ELR (cell line): ENCODE data around the gene C1QTNF3.
"Not testable (repeated sequence)": the region's sequence is repeated elsewhere in the genome, so short reads cannot be mapped to it uniquely, and the experiment has no call there.

Experiments used
- DNase-seq: peaks from one replicate; pipeline ENCODE4 v3.0.0-alpha.2; 2015; ENCODE audit warnings: low read depth

Gene C1QTNF3

DNA sequence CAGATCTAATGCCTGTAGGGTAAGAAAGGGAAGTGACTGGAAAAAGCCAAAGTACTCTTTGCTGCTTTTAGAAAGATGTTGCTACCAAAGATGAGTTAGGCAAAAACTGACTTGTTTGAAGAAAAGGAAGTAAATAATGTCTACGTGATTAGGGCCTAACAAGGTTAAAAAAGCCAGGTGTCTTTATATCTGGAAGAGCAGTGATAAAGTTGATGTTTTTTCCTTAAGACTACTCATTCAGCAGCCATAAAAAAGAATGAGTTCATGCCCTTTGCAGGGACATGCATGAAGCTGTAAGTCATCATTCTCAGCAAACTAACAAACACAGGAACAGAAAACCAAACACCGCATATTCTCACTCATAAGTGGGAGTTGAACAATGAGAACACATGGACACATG, 21.7 kb downstream of the C1QTNF3 start:
- no peak for DNase-seq

- no peak for DNase-seq
These were observed 22.3 kb downstream of the C1QTNF3 start for GRCh38 chr5:34020726-34021125.

DNA sequence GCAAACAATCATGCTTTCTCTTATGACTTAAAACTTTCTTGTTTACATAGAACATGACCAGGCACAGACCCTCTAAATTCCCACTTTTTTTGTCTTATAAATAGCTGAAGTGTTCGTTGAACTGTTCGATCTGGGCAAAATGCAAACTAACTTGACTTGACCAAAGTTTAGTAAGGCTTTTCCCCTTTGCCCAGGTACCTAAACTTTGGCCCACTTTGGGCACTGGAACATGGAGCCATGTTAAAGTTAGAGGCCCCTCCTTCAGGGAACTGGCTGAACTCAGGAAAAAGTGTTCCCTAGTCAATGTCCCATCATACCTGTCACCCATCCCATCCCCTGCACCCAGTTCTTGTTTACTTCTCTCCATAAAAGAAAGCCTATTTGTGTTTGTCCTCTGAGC, 25.8 kb downstream of the C1QTNF3 start:
- DNase-seq = no peak

DNA sequence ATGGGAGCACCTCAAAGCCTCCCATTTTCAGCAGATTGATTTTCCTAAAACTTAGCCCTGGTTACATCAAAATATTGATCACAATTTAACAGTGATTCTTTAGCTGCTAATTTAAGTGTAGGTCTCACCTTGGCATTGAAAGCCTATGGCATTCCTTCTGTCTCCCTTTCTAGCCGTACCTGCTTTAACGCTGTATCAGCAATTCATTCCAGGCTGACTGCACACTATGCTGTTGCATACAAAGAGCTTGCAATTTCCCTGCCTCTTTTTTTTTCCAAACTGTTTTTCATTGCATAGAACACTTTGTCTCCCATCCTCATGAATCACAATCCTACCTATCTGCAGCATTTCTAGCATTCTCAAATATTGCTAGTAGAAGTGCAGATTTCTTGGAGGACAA, 26.3 kb downstream of the C1QTNF3 start:
- no peak for DNase-seq

GRCh38 chr5:34016222-34016621, 26.8 kb downstream of the C1QTNF3 start:
- DNase-seq = no peak

DNA sequence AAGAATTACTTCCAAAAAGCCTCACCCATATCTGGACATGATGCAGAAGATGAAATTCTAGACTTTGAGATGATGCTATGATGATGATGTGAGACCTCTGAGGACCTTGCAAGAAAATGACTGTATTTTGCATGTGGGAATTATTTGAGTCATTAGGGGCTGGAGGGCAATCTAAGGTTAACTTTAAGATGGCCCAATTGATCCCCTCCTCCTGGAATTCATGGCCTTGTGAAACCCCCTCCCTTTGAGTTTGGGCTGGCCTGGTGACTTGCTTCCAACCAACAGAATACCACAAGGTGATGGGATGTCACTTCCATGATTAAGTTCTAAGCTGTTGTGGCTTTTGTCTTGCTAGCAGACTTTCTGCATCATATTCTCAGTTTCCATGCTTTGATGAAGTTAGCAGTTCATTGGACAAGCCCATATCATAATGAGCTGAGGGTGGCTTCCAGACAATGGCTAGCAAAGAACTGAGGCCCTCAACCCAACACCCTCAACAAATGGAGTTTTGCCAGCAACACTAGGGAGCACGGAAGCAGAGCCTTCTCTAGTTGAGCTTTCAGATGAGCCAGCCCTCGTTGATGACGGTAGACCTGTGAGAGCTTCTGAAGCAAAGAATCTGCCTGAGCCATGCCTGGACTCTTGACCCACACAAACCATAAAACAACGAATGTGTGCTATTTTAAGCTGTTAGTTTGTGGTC, 27.7 kb downstream of the C1QTNF3 start:
- DNase-seq = no peak

GRCh38 chr5:34014626-34015025, 28.4 kb downstream of the C1QTNF3 start:
- no peak for DNase-seq

DNA sequence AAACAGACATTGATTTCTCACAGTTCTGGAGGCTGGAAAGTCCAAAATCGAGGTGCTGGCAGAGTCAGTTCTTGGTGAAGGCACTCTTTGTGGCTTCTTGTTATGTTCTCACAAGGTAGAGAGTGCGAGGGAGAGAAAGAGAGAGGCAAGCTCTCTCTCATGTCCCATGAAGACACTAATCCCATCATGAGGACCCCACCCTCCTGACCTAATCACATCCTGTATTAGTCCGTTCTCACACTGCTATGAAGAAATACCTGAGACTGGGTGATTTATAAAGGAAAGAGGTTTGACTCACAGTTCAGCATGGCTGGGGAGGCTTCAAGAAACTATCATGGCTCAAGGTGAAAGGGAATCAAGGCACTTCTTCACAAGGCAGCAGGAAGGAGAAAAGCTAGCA, 29.5 kb downstream of the C1QTNF3 start:
- no peak for DNase-seq

DNA sequence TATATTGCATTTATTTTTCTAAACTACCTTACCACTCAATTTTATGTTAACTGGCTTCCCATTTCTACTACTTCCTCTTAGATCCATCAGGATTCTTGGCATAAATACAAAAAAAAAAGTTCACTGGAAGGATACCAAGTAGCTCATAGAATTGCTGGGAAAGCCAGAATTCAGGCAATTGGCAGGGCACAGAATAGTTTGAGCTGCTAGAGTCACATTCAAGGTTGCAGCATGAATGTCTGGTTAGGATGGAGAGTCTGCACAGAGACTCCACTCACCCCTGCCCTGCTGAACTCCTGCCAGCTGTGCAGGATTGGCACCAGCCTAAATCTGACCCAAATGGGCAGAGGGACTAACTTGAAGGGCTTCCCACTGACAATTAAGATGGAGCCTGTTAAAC, 30.2 kb downstream of the C1QTNF3 start:
- DNase-seq = no peak

DNA sequence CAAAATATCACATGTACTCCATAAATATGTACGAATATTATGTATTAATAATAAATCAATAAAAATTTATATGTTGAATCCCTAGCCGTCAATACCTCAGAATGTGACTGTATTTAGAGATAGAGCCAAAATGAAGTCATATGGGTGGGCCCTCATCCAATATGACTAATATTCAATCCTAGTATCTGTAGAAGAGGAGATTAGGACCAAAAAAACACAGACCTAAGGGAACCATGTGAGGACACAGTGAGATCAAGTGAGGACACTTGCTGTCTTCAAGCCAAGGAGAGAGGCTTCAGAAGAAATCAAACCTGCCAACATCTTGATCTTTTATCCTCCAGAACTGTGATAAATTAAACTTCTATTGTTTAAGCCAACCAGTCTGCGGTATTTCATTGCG, 31.5 kb downstream of the C1QTNF3 start:
- no peak for DNase-seq

DNA sequence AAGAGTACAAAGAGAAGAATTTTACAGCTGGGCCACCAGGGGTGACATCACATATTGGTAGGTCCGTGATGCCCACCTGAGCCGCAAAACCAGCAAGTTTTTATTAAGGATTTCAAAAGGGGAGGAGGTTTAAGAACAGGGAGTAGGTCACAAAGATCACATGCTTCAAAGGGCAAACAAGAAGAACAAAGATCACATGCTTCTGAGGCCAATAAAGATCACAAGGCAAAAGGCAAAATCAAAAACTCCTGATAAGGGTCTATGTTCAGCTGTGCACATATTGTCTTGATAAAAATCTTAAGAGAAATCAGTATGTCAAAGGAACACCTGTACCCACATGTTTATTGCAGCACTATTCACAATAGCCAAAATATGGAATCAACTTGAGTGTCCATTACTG, 32.9 kb downstream of the C1QTNF3 start:
- DNase-seq = not testable (repeated sequence)

DNA sequence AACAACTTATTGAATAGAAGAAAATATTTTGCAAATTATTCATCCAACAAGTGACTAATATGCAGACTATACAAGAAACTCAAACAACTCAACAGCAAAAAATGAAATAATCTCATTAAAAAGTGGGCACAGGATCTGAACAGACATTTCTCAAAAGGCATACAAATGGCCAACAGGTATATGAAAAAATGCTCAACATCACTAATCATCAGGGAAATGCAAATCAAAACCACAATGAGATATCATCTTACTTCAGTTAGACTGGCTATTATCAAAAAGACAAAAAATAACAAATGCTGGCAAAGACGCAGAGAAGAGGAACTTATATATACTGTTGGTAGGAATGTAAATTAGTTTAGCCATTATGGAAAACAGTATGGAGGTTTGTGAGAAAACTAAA, 33.4 kb downstream of the C1QTNF3 start:
- peak; percentile 46 for DNase-seq

DNA sequence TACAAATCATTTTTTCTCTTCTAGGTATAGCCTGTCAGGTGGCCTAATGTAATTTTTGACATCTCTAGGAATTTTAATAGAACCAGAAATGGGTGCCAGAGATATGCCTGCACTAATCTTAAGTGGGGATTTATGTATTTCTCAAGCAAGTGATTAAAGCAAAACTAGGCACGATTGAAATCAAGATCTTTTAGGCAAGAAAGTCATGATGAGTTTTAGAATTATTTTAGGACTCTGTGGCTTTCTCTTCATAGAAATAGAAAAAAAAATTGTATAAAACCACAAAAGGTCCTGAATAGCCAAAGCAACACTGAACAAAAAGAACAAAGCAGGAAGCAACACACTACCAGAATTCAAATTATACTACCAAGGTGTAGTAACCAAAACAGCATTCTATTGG, 34.2 kb downstream of the C1QTNF3 start:
- no peak for DNase-seq

GRCh38 chr5:34007621-34008600, 35.1 kb downstream of the C1QTNF3 start, which contains the start of gene AMACR:
Gene AMACR (minus strand): TSS chr5:34008050. CDS start chr5:34008019, 31 bp downstream.
- peak; percentile 93 for DNase-seq

GRCh38 chr5:34007201-34007620, 35.8 kb downstream of the C1QTNF3 start:
- peak; percentile 25 for DNase-seq

DNA sequence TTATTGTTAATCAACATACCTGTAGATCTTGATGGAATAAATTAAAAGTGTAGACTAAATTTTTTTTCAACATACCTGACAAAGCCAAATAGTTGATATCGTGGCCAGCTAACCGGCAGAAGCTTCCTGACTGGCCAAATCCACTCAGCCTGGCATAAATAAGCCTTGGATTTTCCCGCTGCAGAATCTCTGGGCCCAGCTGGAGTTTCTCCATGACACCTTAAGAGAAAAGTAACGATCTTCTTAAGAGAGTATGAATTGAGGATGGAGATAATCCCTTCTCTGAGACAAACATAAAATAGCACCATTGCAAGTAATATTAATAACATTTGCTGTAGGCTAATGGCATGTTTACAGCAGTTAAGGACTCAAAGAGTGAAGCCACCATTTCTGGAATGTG, 37.3 kb downstream of the C1QTNF3 start:
- DNase-seq = no peak

- no peak for DNase-seq
These were observed 37.8 kb downstream of the C1QTNF3 start for GRCh38 chr5:34005211-34005610.

DNA sequence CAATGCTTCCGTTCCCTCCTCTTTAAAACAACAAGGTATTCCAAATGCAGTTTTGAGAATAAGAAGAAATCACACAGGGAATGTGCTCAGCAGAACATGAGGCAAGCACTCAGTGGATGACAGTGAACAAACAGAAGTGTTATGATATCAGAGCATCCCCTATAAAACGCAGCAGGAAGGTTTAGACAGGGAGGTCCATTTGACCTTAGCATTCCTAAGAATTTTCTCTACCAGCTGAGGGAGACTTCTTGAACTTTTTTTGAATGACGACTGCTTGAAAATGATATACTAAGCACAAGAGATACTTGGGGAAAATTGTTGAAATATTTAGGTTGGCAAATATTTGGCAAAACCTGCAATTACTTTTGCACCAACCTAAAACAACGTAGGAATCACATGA, 39.1 kb downstream of the C1QTNF3 start:
- no peak for DNase-seq

GRCh38 chr5:34002629-34003328, 40.2 kb downstream of the C1QTNF3 start:
- no peak for DNase-seq

GRCh38 chr5:34001241-34001841, 41.7 kb downstream of the C1QTNF3 start:
- peak; percentile 35 for DNase-seq

- DNase-seq = no peak
These were observed 43.0 kb downstream of the C1QTNF3 start for GRCh38 chr5:33999978-34000377.
